Mesenchymal stem cell (in vitro differentiated cells and primary cell): ENCODE measurements around the gene SORL1.

Source experiments
- DNase-seq: peaks from one replicate; pipeline ENCODE4 v3.0.0-alpha.2; 2013
- H2AFZ ChIP-seq: one replicate; pipeline ENCODE4 v1.6.1; 2013; ENCODE audit warnings: low read depth, mild to moderate bottlenecking, control low read depth, inconsistent platforms, low read length, moderate library complexity
- H2AK5ac ChIP-seq: 2 replicates; pipeline ENCODE4 v1.6.1; 2013; ENCODE audit warnings: low read length, moderate library complexity, mild to moderate bottlenecking, inconsistent platforms; ENCODE audit not compliant: severe bottlenecking
- H2BK120ac ChIP-seq: one replicate; pipeline ENCODE4 v1.6.1; 2013; ENCODE audit warnings: low read depth, mild to moderate bottlenecking, inconsistent platforms, low read length, moderate library complexity
- H2BK12ac ChIP-seq, 2 experiments: one replicate each; pipeline ENCODE4 v1.6.1; 2013; ENCODE audit warnings: inconsistent platforms in 2 of 2, low read length in 2 of 2, mild to moderate bottlenecking in 2 of 2, moderate library complexity in 2 of 2, control low read depth in 1 of 2
- H2BK15ac ChIP-seq: one replicate; pipeline ENCODE4 v1.6.1; 2013; ENCODE audit warnings: mild to moderate bottlenecking, low read depth, inconsistent platforms; ENCODE audit not compliant: poor library complexity, severe bottlenecking
- H2BK5ac ChIP-seq: 2 replicates; pipeline ENCODE4 v1.6.1; 2013; ENCODE audit warnings: low read depth, mild to moderate bottlenecking, low read length, control low read depth, inconsistent platforms; ENCODE audit not compliant: poor library complexity, severe bottlenecking
- H3K14ac ChIP-seq, 2 experiments: one replicate each; pipeline ENCODE4 v1.6.1; 2013; ENCODE audit warnings: inconsistent platforms in 2 of 2, low read length in 2 of 2, control low read depth in 1 of 2, mild to moderate bottlenecking in 1 of 2, moderate library complexity in 1 of 2
- H3K18ac ChIP-seq, 2 experiments: one replicate each; pipeline ENCODE4 v1.6.1; 2013; ENCODE audit warnings: inconsistent platforms in 2 of 2, low read length in 2 of 2, control low read depth in 1 of 2, low read depth in 1 of 2, mild to moderate bottlenecking in 1 of 2
- H3K23ac ChIP-seq, 2 experiments: one replicate each; pipeline ENCODE4 v1.6.1; 2013; ENCODE audit warnings: inconsistent platforms in 2 of 2, low read length in 2 of 2, mild to moderate bottlenecking in 2 of 2, moderate library complexity in 2 of 2, control low read depth in 1 of 2
- H3K27ac ChIP-seq: 2 replicates; pipeline ENCODE4 v1.5.1; 2013; ENCODE audit warnings: mild to moderate bottlenecking, moderate library complexity, low read length, control low read depth, inconsistent platforms; ENCODE audit not compliant: poor library complexity, severe bottlenecking
- H3K27me3 ChIP-seq, 2 experiments: 2 replicates each; pipeline versions ENCODE4 v1.6.1 to v1.7.0; 2013; ENCODE audit warnings: low read length in 2 of 2, mild to moderate bottlenecking in 2 of 2, moderate library complexity in 2 of 2, control low read depth in 1 of 2, inconsistent platforms in 1 of 2; ENCODE audit not compliant: control insufficient read depth in 1 of 2, insufficient read depth in 1 of 2
- H3K36me3 ChIP-seq, 2 experiments: 2 replicates each; pipeline versions ENCODE4 v1.6.1 to v1.7.0; 2013; ENCODE audit warnings: low read length in 2 of 2, control low read depth in 1 of 2, inconsistent platforms in 1 of 2, low read depth in 1 of 2, mild to moderate bottlenecking in 1 of 2; ENCODE audit not compliant: insufficient read depth in 2 of 2, control insufficient read depth in 1 of 2
- H3K4ac ChIP-seq, 2 experiments: one replicate each; pipeline ENCODE4 v1.6.1; 2013; ENCODE audit warnings: inconsistent platforms in 2 of 2, low read length in 2 of 2, mild to moderate bottlenecking in 2 of 2, moderate library complexity in 2 of 2, control low read depth in 1 of 2, low read depth in 1 of 2
- H3K4me1 ChIP-seq: 2 replicates; pipeline ENCODE4 v1.6.1; 2013; ENCODE audit warnings: low read depth, low read length, control low read depth; ENCODE audit not compliant: control insufficient read depth, insufficient read depth
- H3K4me2 ChIP-seq: 2 replicates; pipeline ENCODE4 v1.6.1; 2013; ENCODE audit warnings: low read length, mild to moderate bottlenecking, inconsistent platforms; ENCODE audit not compliant: poor library complexity, severe bottlenecking
- H3K4me3 ChIP-seq, 2 experiments: 2 replicates each; pipeline versions ENCODE4 v1.5.1 to v1.7.0; 2013; ENCODE audit warnings: low read length in 2 of 2, mild to moderate bottlenecking in 2 of 2, control low read depth in 1 of 2, low read depth in 1 of 2; ENCODE audit not compliant: insufficient read depth in 1 of 2
- H3K79me1 ChIP-seq: replicated peaks from 2 replicates; pipeline ENCODE4 v1.6.1; 2013; ENCODE audit warnings: mild to moderate bottlenecking, control low read depth, low read length, inconsistent platforms; ENCODE audit not compliant: poor library complexity, severe bottlenecking
- H3K9ac ChIP-seq: 2 replicates; pipeline ENCODE4 v1.7.0; 2013; ENCODE audit warnings: mild to moderate bottlenecking, low read length, moderate library complexity
- H3K9me3 ChIP-seq: 2 replicates; pipeline ENCODE4 v1.7.0; 2013; ENCODE audit warnings: mild to moderate bottlenecking, low read length; ENCODE audit not compliant: control insufficient read depth
- H4K8ac ChIP-seq: one replicate; pipeline ENCODE4 v1.6.1; 2013; ENCODE audit warnings: inconsistent platforms, mild to moderate bottlenecking, low read length, moderate library complexity
- H4K91ac ChIP-seq: one replicate; pipeline ENCODE4 v1.6.1; 2013; ENCODE audit warnings: mild to moderate bottlenecking, low read length, inconsistent platforms
- WGBS: methylation state at CpG from one replicate; pipeline ENCODE4 v1.1.7; 2013; ENCODE audit warnings: mixed read lengths; 5-methylcytosine and 5-hydroxymethylcytosine counted together

Gene SORL1

GRCh38 chr11:121539000-121539399 lies 86.9 kb downstream of the SORL1 start:
- Histone ChIP-seq H3K27me3 (peaks cover 0 to 48% of the 10 kb centered on the region in 2 experiments), H2AFZ (no peak overlapping the region), H3K9ac (no peak overlapping the region), H2BK12ac (no peak overlapping the region), H2BK5ac (no peak overlapping the region), H3K9me3 (no peaks in the 10 kb centered on the region), H3K4ac (no peak overlapping the region), H2BK120ac (no peak overlapping the region), H3K79me1 (no peaks in the 10 kb centered on the region), H4K8ac (no peak overlapping the region), H4K91ac (no peak overlapping the region), H2BK15ac (no peak overlapping the region), H3K4me3 (no peak overlapping the region), H3K27ac (no peak overlapping the region), H3K18ac (no peak overlapping the region), H2AK5ac (no peak overlapping the region), H3K4me1 (no peaks in the 10 kb centered on the region), H3K23ac (no peak overlapping the region), H3K4me2 (no peak overlapping the region), H3K36me3 (no peaks in the 10 kb centered on the region), H3K14ac (no peak overlapping the region)
- 69% methylated on average over 4 of the region's 5 CpGs for WGBS
- no peak for DNase-seq

GRCh38 chr11:121540627-121541026 lies 88.5 kb downstream of the SORL1 start:
- Histone ChIP-seq H4K8ac (no peak overlapping the region), H2BK5ac (no peak overlapping the region), H3K27ac (no peak overlapping the region), H3K18ac (no peak overlapping the region), H3K4ac (no peak overlapping the region), H2AFZ (no peak overlapping the region), H3K4me1 (no peaks in the 10 kb centered on the region), H3K4me3 (no peak overlapping the region), H3K14ac (no peak overlapping the region), H2BK12ac (no peak overlapping the region), H3K9me3 (no peaks in the 10 kb centered on the region), H3K27me3 (peaks cover 0 to 64% of the 10 kb centered on the region in 2 experiments), H3K23ac (no peak overlapping the region), H2AK5ac (no peak overlapping the region), H3K4me2 (no peak overlapping the region), H3K9ac (no peak overlapping the region), H3K79me1 (no peaks in the 10 kb centered on the region), H2BK15ac (no peak overlapping the region), H3K36me3 (no peaks in the 10 kb centered on the region), H4K91ac (no peak overlapping the region), H2BK120ac (no peak overlapping the region)
- peak; percentile 1 for DNase-seq
- 44% methylated on average over 2 of the region's 3 CpGs for WGBS

- H3K18ac ChIP-seq = no peak overlapping the region
- H3K4me3 ChIP-seq = no peak overlapping the region
- H3K4me1 ChIP-seq = no peaks in the 10 kb centered on the region
- no peaks in the 10 kb centered on the region for H3K9me3 ChIP-seq
- no peaks in the 10 kb centered on the region for H3K36me3 ChIP-seq
- H2BK15ac ChIP-seq = no peak overlapping the region
- no peak overlapping the region for H3K9ac ChIP-seq
- no peak overlapping the region for H2AFZ ChIP-seq
- 88% methylated on average over 4 of the region's 6 CpGs for WGBS
- no peak overlapping the region for H3K14ac ChIP-seq
- no peak overlapping the region for H3K23ac ChIP-seq
- no peak overlapping the region for H3K4ac ChIP-seq
- no peaks in the 10 kb centered on the region for H3K79me1 ChIP-seq
- H4K8ac ChIP-seq = no peak overlapping the region
- H2BK12ac ChIP-seq = no peak overlapping the region
- H2BK120ac ChIP-seq = no peak overlapping the region
- no peak overlapping the region for H3K4me2 ChIP-seq
- no peak overlapping the region for H4K91ac ChIP-seq
- H3K27ac ChIP-seq = no peak overlapping the region
- no peak overlapping the region for H2AK5ac ChIP-seq
- no peak for DNase-seq
- H2BK5ac ChIP-seq = no peak overlapping the region
- peaks cover 0 to 40% of the 10 kb centered on the region in 2 experiments for H3K27me3 ChIP-seq
These were observed 91.8 kb downstream of the SORL1 start for GRCh38 chr11:121543836-121544380.

- no peak overlapping the region for H3K4me2 ChIP-seq
- WGBS = 96% methylated on average over 7 of the region's 7 CpGs
- no peak overlapping the region for H3K23ac ChIP-seq
These were observed 92.8 kb downstream of the SORL1 start for GRCh38 chr11:121544956-121545355.

More at GRCh38 chr11:121544956-121545355, 92.8 kb downstream of the SORL1 start:
- Histone ChIP-seq H2AK5ac (no peak overlapping the region), H2BK15ac (no peak overlapping the region), H3K9me3 (no peaks in the 10 kb centered on the region), H3K9ac (no peak overlapping the region), H4K91ac (no peak overlapping the region), H3K79me1 (no peaks in the 10 kb centered on the region), H3K36me3 (no peaks in the 10 kb centered on the region), H3K4me1 (no peaks in the 10 kb centered on the region), H3K27ac (no peak overlapping the region), H3K27me3 (peaks cover 0 to 33% of the 10 kb centered on the region in 2 experiments), H2BK5ac (no peak overlapping the region), H3K18ac (no peak overlapping the region), H3K4ac (no peak overlapping the region), H3K4me3 (no peak overlapping the region), H2BK12ac (no peak overlapping the region), H2BK120ac (no peak overlapping the region), H4K8ac (no peak overlapping the region), H2AFZ (no peak overlapping the region), H3K14ac (no peak overlapping the region)
- DNase-seq = no peak
